ENCODE measurements around the gene RPGRIP1.

DNA sequence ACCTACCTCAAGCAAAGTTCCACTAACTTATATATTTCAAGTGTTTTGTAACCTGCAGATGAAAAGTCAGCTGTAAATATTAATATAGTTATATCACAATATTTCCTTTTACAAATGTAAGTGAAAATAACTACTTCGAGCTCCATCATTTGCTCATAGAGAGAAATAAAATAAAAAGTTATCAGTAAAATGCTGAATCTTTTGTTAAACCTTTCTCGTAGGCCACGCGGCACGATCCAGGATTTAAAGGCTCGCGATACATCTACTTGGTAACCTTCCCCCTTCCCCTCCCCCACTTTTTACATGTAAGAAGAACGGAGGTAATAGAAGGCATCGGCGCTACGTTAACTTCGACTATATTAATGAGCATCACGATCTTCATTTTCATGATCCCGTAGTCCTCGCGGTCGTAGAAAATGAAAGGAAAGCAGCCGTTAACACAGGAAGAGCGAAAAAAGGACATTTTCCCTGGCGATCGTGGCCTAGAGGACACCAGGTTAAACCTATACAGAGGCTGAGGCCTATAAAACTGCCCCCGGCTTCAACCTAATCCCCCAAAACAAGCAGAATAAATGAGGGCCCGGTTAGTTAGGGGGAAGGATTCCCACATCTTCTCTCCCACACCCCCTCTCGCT lies 11.1 kb upstream of the RPGRIP1 start:
- TF ChIP-seq EZH2phosphoT487 (IDR thresholded peaks at IDR 0.05; ENCODE audit: borderline replicate concordance, low read length), result no peak
- TF ChIP-seq, protein P1, sequence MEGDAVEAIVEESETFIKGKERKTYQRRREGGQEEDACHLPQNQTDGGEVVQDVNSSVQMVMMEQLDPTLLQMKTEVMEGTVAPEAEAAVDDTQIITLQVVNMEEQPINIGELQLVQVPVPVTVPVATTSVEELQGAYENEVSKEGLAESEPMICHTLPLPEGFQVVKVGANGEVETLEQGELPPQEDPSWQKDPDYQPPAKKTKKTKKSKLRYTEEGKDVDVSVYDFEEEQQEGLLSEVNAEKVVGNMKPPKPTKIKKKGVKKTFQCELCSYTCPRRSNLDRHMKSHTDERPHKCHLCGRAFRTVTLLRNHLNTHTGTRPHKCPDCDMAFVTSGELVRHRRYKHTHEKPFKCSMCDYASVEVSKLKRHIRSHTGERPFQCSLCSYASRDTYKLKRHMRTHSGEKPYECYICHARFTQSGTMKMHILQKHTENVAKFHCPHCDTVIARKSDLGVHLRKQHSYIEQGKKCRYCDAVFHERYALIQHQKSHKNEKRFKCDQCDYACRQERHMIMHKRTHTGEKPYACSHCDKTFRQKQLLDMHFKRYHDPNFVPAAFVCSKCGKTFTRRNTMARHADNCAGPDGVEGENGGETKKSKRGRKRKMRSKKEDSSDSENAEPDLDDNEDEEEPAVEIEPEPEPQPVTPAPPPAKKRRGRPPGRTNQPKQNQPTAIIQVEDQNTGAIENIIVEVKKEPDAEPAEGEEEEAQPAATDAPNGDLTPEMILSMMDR (IDR thresholded peaks at IDR 0.05; ENCODE audit: low read depth, low read length, poor library complexity, severe bottlenecking), result no peak

Measured in DOHH2 (cell line).